Adrenal gland (tissue), 19 donors: ENCODE measurements around the gene TINAGL1. TPM values are rescaled to one million over a fixed set of nuclear protein-coding genes. Genes with fewer than 3 reads are reported as not detected.

Experiments used
- DNase-seq, 7 donors: peaks; one replicate each; pipeline ENCODE4 v3.0.0-alpha.2; 2019 to 2020
- H3K27ac ChIP-seq, 5 donors: fragments of 200-600 bp; sonication (generic) in 4 of 5; 1 replicate in 3 of 5; 2 replicates in 2 of 5; pipeline versions ENCODE4 v1.5.1 to v1.8.0; 2016 to 2020; ENCODE audit warnings: mild to moderate bottlenecking in 1 of 5
- H3K27me3 ChIP-seq: fragments of 200-600 bp; 2 replicates; pipeline ENCODE4 v1.8.0; 2021
- H3K36me3 ChIP-seq, 2 donors: fragments of 200-600 bp; replicated peaks in 1 of 2; 1 replicate in 1 of 2; 2 replicates in 1 of 2; pipeline versions ENCODE4 v1.5.1 to v1.8.0; 2018 to 2022
- H3K4me1 ChIP-seq, 2 donors: fragments of 200-600 bp; replicated peaks in 1 of 2; 1 replicate in 1 of 2; 2 replicates in 1 of 2; pipeline versions ENCODE4 v1.5.1 to v1.8.0; 2018 to 2021
- H3K4me3 ChIP-seq, 4 donors: fragments of 200-600 bp; sonication (generic) in 3 of 4; one replicate each; pipeline ENCODE4 v1.5.1; 2016 to 2018
- H3K9me3 ChIP-seq, 3 donors: fragments of 200-600 bp; sonication (generic) in 1 of 3; replicated peaks in 1 of 3; 1 replicate in 2 of 3; 2 replicates in 1 of 3; pipeline versions ENCODE4 v1.5.1 to v1.8.0; 2016 to 2021
- CTCF ChIP-seq, 6 experiments: fragments of 450-650 bp in 4 of 6; fragments of 200-600 bp in 2 of 6; sonication (generic) in 1 of 6; IDR thresholded peaks; 1 replicate in 5 of 6; 2 replicates in 1 of 6; pipeline versions ENCODE4 v1.5.1 to v1.8.0; 2016 to 2021; ENCODE audit warnings: antibody characterized with exemption in 6 of 6, mild to moderate bottlenecking in 2 of 6, moderate library complexity in 1 of 6
- POLR2A ChIP-seq, 2 donors: fragments of 450-650 bp; IDR thresholded peaks; one replicate each; pipeline ENCODE4 v1.6.1; 2017; ENCODE audit warnings: antibody characterized with exemption in 2 of 2, mild to moderate bottlenecking in 2 of 2, moderate library complexity in 1 of 2
- WGBS, 4 donors: extraction: QIAGEN DNeasy Blood & Tissue Kit in 2 of 4; methylation state at CpG; one replicate each; pipeline versions ENCODE4 v1.1.5 to v1.1.7; 2013 to 2017; 5-methylcytosine and 5-hydroxymethylcytosine counted together
- intact Hi-C, 2 donors: fragments of 100-400 bp; cut with DNase I; formaldehyde crosslinking; loops; one replicate each; pipeline versions ENCODE4 v1.14.1 to v1.15.0; 2022 to 2023
- long read RNA-seq, 10 donors: library from polyadenylated mRNA in 3 of 10; unstranded in 2 of 10; stranded (forward) in 1 of 10; transcript quantifications; one replicate each; pipeline ENCODE4 v2.0.0 and lab custom pipeline, GENCODE V29; 2021 to 2026
- polyA plus RNA-seq, 3 donors: library from polyadenylated mRNA; stranded (reverse); fragments of 200-250 nt in 2 of 3; fragments of 350-450 nt in 1 of 3; fragmentation: Illumina TruSeq in 1 of 3; extraction: RNeasy Lipid Tissue Mini Kit (QIAGEN cat#74804) in 1 of 3; gene quantifications; one replicate each; pipeline ENCODE4 v1.2.3, GENCODE V29; 2013 to 2014
- total RNA-seq, 9 donors: library from RNA; depleted of rRNA in 4 of 9; stranded (reverse); fragments of >200 nt in 4 of 9; fragments of 120-200 nt in 1 of 9; fragmentation: NEBNext Ultra II Directional in 1 of 9; extraction: Animal tissue kit (Norgen Biotek cat#: 25700) in 1 of 9; gene quantifications; one replicate each; pipeline versions ENCODE4 v1.1.0 to v1.2.4, GENCODE V29; 2013 to 2023
- donor health status: healthy with polysubstance abuse.
- donor health status: Bipolar disorder and iron deficiency.
- donor health status: DM: yes; HTN: yes; CAD: no.
- donor health status: DM: no; HTN: no; CAD: no.
- donor health status: DM: no; HTN: no; CAD: no.
- donor health status: DM: yes; HTN: yes; CAD: no.

The TINAGL1 gene
- total RNA-seq (100 to 1,000 TPM in 4 of 9 donors, 10 to 100 TPM in 5; 31.7 to 294 (median 90.2) TPM), polyA plus RNA-seq (100 to 1,000 TPM in 1 of 3 donors, 10 to 100 TPM in 2; 22.7 to 146 (median 89.5) TPM)
- long read RNA-seq, donor 1, partial matches to known transcripts: 0 of 4 reads
- long read RNA-seq, donor 1, other reads (novel, unspliced or antisense): 0 of 4 reads
- long read RNA-seq, donor 2, partial matches to known transcripts: 0 of 4 reads
- long read RNA-seq, donor 2, other reads (novel, unspliced or antisense): 0 of 4 reads
- long read RNA-seq, donor 3, partial matches to known transcripts: 37 of 39 reads
- long read RNA-seq, donor 3, other reads (novel, unspliced or antisense): 0 of 39 reads
- long read RNA-seq, donor 4, partial matches to known transcripts: 2 of 2 reads
- long read RNA-seq, donor 4, other reads (novel, unspliced or antisense): 0 of 2 reads
- long read RNA-seq, donor 5, transcript TINAGL1-201 (12 exons, 2,187 nt): major isoform, 291 of 367 reads
- long read RNA-seq, donor 5, partial matches to known transcripts: 35 of 367 reads
- long read RNA-seq, donor 5, other reads (novel, unspliced or antisense): 40 of 367 reads
- long read RNA-seq, donor 6, partial matches to known transcripts: 4 of 5 reads
- long read RNA-seq, donor 6, other reads (novel, unspliced or antisense): 0 of 5 reads
- long read RNA-seq, donor 7, partial matches to known transcripts: 0 of 1 reads
- long read RNA-seq, donor 7, other reads (novel, unspliced or antisense): 0 of 1 reads
- long read RNA-seq, donor 8, transcript TINAGL1-201 (12 exons, 2,187 nt): major isoform, 13 of 21 reads
- long read RNA-seq, donor 8, partial matches to known transcripts: 7 of 21 reads
- long read RNA-seq, donor 8, other reads (novel, unspliced or antisense): 0 of 21 reads
- long read RNA-seq, donor 9, partial matches to known transcripts: 0 of 4 reads
- long read RNA-seq, donor 9, other reads (novel, unspliced or antisense): 0 of 4 reads
- long read RNA-seq, donor 10, transcript TINAGL1-201 (12 exons, 2,187 nt): major isoform, 8 of 9 reads
- long read RNA-seq, donor 10, partial matches to known transcripts: 0 of 9 reads
- long read RNA-seq, donor 10, other reads (novel, unspliced or antisense): 0 of 9 reads

- TF ChIP-seq POLR2A (IDR thresholded peaks at IDR 0.05) (peak; percentile 18 to 36), CTCF (IDR thresholded peaks at IDR 0.05) (no peak)
- H3K27me3 ChIP-seq: no peaks in the 10 kb centered on the region
- WGBS, 4 donors: 47 to 70% (median 61%) methylated on average over 24 to 25 of the region's 25 CpGs
- H3K27ac ChIP-seq: peak within 1 kb of the TSS in 4 of 5 donors; percentile 65 to 83 (median 73)
- H3K4me1 ChIP-seq: peaks cover 15 to 40% of the 10 kb centered on the region in 2 donors
- no peaks in the 10 kb centered on the region for H3K9me3 ChIP-seq
- H3K36me3 ChIP-seq: no peaks in the 10 kb centered on the region
- peak in 1 of 7 donors; percentile 59 for DNase-seq
- peak within 1 kb of the TSS in 2 of 4 donors; percentile 5 to 40 for H3K4me3 ChIP-seq
- intact Hi-C loops: no loop called here
Observed at GRCh38 chr1:31576201-31576669, at the start of gene TINAGL1. Gene TINAGL1, plus strand, starts transcription at chr1:31576515. Its CDS starts 634 bp downstream, at chr1:31577149.

GRCh38 chr1:31529999-31530684 lies 46.2 kb upstream of the TINAGL1 start:
- DNase-seq: no peak
- intact Hi-C loops: no loop called here
- Histone ChIP-seq H3K9me3 (no peaks in the 10 kb centered on the region), H3K27ac (no peak overlapping the region), H3K36me3 (no peaks in the 10 kb centered on the region), H3K4me1 (no peaks in the 10 kb centered on the region), H3K27me3 (no peaks in the 10 kb centered on the region), H3K4me3 (no peak overlapping the region)
- 48 to 67% (median 56%) methylated on average over 4 of the region's 4 CpGs for WGBS, 4 donors
- TF ChIP-seq POLR2A (IDR thresholded peaks at IDR 0.05) (no peak), CTCF (IDR thresholded peaks at IDR 0.05) (no peak)

- intact Hi-C loops: no loop called here
- WGBS, 4 donors: 78 to 89% (median 82%) methylated on average over 10 of the region's 10 CpGs
- Histone ChIP-seq H3K27me3 (no peaks in the 10 kb centered on the region), H3K36me3 (no peaks in the 10 kb centered on the region), H3K4me1 (no peaks in the 10 kb centered on the region), H3K27ac (no peak overlapping the region), H3K4me3 (no peak overlapping the region), H3K9me3 (no peaks in the 10 kb centered on the region)
- no peak for DNase-seq
- TF ChIP-seq CTCF (IDR thresholded peaks at IDR 0.05) (no peak), POLR2A (IDR thresholded peaks at IDR 0.05) (no peak)
Observed at GRCh38 chr1:31531177-31531999, 44.9 kb upstream of the TINAGL1 start.
